A549 treated with CORT108297 at 1 μM for 4 hours (cell line): ENCODE data around the gene TFAP2D. TPM values are rescaled to one million over a fixed set of nuclear protein-coding genes. Genes with fewer than 3 reads are reported as not detected.

Source experiments
- total RNA-seq: library from RNA; stranded (reverse); fragments of 200-300 nt; extraction: Qiagen RNA extraction; gene quantifications from 5 replicates; pipeline ENCODE4 v1.2.3, GENCODE V29; 2022

TFAP2D gene
- not detected in 5 replicates for total RNA-seq

GRCh38 chr6:50713226-50713625 is at the start of gene TFAP2D:
Gene TFAP2D (plus strand): TSS chr6:50713526. CDS start chr6:50714056, 530 bp downstream.

GRCh38 chr6:50818673-50819072 is 105.3 kb downstream of the TFAP2D start, which contains the start of gene TFAP2B:
Gene TFAP2B (plus strand): TSS chr6:50818871. CDS start chr6:50818892, 21 bp downstream.

Other genes with a start within 250 kb of the TFAP2D start
- gene TFAP2B, start 105.3 kb downstream of the TFAP2D start, total RNA-seq = not detected in 5 replicates